Pancreas (tissue), 10 donors: ENCODE measurements around the gene SLC9A4. TPM values are rescaled to one million over a fixed set of nuclear protein-coding genes. Genes with fewer than 3 reads are reported as not detected.
A peak's percentile ranks its signal among the peaks of the same experiment; 100 is the strongest.

Source experiments
- ATAC-seq, 4 donors: fragments of 200-7000 bp; cut with Tn5 transposase; one replicate each; pipeline versions ENCODE4 v1.8.0 to v1.9.1; 2020; ENCODE audit warnings: mild to moderate bottlenecking in 4 of 4, moderate library complexity in 4 of 4
- DNase-seq, 6 donors: peaks; one replicate each; pipeline ENCODE4 v3.0.0-alpha.2; 2020
- FAIRE-seq: peaks from 2 replicates; lab custom pipeline; 2012; peaks lifted over from hg19 to GRCh38; lab: Jason Lieb, UNC
- H3K27ac ChIP-seq, 4 donors: fragments of 200-600 bp; sonication (generic); 1 replicate in 3 of 4; 2 replicates in 1 of 4; pipeline versions ENCODE4 v1.5.0 to v1.8.0; 2020
- H3K27me3 ChIP-seq, 4 donors: fragments of 200-600 bp; one replicate each; pipeline ENCODE4 v1.8.0; 2021
- H3K36me3 ChIP-seq, 3 donors: fragments of 200-600 bp; sonication (generic) in 1 of 3; one replicate each; pipeline versions ENCODE4 v1.5.0 to v1.8.0; 2020 to 2021
- H3K4me1 ChIP-seq, 3 donors: fragments of 200-600 bp; one replicate each; pipeline ENCODE4 v1.8.0; 2021
- H3K4me3 ChIP-seq, 4 donors: fragments of 200-600 bp; sonication (generic) in 2 of 4; one replicate each; pipeline versions ENCODE4 v1.5.0 to v1.8.0; 2020 to 2021
- H3K9me3 ChIP-seq, 4 donors: fragments of 200-600 bp; one replicate each; pipeline ENCODE4 v1.8.0; 2021
- WGBS, 2 donors: extraction: QIAGEN DNeasy Blood & Tissue Kit; methylation state at CpG; one replicate each; pipeline ENCODE4 v1.1.7; 2013; 5-methylcytosine and 5-hydroxymethylcytosine counted together
- intact Hi-C, 3 donors: fragments of 100-400 bp; cut with DNase I; formaldehyde crosslinking; loops; one replicate each; pipeline versions ENCODE4 v1.11.1 to v1.14.2; 2022
- polyA plus RNA-seq, 2 donors: library from polyadenylated mRNA; stranded (reverse); fragments of 200-250 nt; gene quantifications; one replicate each; pipeline ENCODE4 v1.2.3, GENCODE V29; 2013
- total RNA-seq, 6 donors: library from RNA; stranded (reverse); fragmentation: NEBNext Ultra II Directional in 4 of 6; extraction: Animal tissue kit (Norgen Biotek cat#: 25700) in 4 of 6; gene quantifications; one replicate each; pipeline versions ENCODE4 v1.2.1 to v1.2.4, GENCODE V29; 2021 to 2023
- TF ChIP-seq, protein P1 (sequence below), 4 donors: fragments of 200-600 bp; sonication (generic) in 3 of 4; IDR thresholded peaks; one replicate each; pipeline versions ENCODE4 v1.5.0 to v1.8.0; 2021; ENCODE audit warnings: antibody characterized with exemption in 4 of 4
- donor health status: healthy with polysubstance abuse.
- donor health status: DM: no; HTN: no; CAD: no; lungs with moderate emphysema.
- donor health status: DM: no; HTN: no; CAD: no.
- donor health status: control.
- donor health status: control.
- donor health status: Bipolar disorder and iron deficiency.
- donor health status: DM: yes; HTN: yes; CAD: no.
- donor health status: DM: no; HTN: no; CAD: no.
- donor health status: DM: no; HTN: no; CAD: no.
- donor health status: DM: yes; HTN: yes; CAD: no.

The SLC9A4 gene, protein sequence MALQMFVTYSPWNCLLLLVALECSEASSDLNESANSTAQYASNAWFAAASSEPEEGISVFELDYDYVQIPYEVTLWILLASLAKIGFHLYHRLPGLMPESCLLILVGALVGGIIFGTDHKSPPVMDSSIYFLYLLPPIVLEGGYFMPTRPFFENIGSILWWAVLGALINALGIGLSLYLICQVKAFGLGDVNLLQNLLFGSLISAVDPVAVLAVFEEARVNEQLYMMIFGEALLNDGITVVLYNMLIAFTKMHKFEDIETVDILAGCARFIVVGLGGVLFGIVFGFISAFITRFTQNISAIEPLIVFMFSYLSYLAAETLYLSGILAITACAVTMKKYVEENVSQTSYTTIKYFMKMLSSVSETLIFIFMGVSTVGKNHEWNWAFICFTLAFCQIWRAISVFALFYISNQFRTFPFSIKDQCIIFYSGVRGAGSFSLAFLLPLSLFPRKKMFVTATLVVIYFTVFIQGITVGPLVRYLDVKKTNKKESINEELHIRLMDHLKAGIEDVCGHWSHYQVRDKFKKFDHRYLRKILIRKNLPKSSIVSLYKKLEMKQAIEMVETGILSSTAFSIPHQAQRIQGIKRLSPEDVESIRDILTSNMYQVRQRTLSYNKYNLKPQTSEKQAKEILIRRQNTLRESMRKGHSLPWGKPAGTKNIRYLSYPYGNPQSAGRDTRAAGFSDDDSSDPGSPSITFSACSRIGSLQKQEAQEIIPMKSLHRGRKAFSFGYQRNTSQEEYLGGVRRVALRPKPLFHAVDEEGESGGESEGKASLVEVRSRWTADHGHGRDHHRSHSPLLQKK
- total RNA-seq (under 1 TPM in 3 of 6 donors, not detected in 3; 0.03 to 0.41 (median 0.09) TPM), polyA plus RNA-seq (not detected)

DNA sequence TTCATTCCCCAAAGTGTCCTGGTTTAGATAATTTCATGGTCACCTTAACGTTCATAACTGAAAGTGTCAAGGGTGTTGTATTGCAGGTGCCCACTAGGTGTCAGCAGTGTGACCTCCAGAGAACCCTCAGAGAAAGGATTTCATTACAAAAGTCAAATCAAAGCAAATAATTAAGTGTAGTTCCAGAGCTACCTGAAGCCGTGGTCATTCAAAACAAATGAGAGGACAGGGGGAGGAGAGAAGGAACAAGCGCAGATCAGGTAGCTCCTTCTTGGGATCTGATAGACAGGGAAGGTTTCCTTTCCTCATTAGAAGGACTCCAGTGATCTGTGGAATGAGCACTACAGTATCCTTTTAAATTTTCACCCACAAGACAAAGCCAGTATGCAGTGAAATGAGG is at the start of gene SLC9A4:
Gene SLC9A4 (plus strand): TSS at position 207 of the 400 bp plus-strand sequence. CDS start 534 bp downstream, outside the sequence.
- DNase-seq (peak in 4 of 6 donors; percentile 16 to 65 (median 40)), FAIRE-seq (peak; percentile 17), ATAC-seq (peak in 3 of 4 donors; percentile 81 to 88 (median 81))
- WGBS, 2 donors: 2 to 5% methylated on average over 3 of the region's 3 CpGs
- H3K4me1 ChIP-seq: no peaks in the 10 kb centered on the region
- no peaks in the 10 kb centered on the region for H3K36me3 ChIP-seq
- H3K27me3 ChIP-seq: no peaks in the 10 kb centered on the region
- H3K9me3 ChIP-seq: no peaks in the 10 kb centered on the region
- intact Hi-C loops: no loop called here
- TF ChIP-seq, protein P1, sequence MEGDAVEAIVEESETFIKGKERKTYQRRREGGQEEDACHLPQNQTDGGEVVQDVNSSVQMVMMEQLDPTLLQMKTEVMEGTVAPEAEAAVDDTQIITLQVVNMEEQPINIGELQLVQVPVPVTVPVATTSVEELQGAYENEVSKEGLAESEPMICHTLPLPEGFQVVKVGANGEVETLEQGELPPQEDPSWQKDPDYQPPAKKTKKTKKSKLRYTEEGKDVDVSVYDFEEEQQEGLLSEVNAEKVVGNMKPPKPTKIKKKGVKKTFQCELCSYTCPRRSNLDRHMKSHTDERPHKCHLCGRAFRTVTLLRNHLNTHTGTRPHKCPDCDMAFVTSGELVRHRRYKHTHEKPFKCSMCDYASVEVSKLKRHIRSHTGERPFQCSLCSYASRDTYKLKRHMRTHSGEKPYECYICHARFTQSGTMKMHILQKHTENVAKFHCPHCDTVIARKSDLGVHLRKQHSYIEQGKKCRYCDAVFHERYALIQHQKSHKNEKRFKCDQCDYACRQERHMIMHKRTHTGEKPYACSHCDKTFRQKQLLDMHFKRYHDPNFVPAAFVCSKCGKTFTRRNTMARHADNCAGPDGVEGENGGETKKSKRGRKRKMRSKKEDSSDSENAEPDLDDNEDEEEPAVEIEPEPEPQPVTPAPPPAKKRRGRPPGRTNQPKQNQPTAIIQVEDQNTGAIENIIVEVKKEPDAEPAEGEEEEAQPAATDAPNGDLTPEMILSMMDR (IDR thresholded peaks at IDR 0.05): peak; percentile 56 to 80 (median 74)
- no peak within 1 kb of the TSS for H3K4me3 ChIP-seq
- no peak within 1 kb of the TSS for H3K27ac ChIP-seq

DNA sequence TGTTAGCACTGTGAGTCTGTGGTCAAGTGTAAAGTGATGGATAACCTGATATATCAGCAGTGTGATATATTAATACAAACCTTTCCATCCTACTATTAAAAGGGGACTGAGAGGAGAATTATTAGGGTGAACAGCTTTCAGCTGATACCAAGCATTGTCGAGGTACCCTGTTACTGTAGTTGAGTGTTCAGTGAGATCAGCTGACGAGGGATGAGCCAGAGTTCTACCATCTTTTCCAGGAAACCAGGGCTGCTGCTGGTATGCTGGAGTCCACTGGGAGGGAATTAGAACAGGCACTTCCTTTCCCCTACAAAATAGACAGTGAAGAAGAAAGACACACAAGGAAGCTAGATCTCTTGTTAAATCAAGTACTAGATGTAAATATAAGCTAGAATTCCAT is 49.7 kb upstream of the SLC9A4 start:
- Histone ChIP-seq H3K9me3 (peaks cover 0 to 2% (median 0%) of the 10 kb centered on the region in 4 donors), H3K4me3 (no peak overlapping the region), H3K4me1 (no peaks in the 10 kb centered on the region), H3K27ac (no peak overlapping the region), H3K27me3 (no peaks in the 10 kb centered on the region), H3K36me3 (no peaks in the 10 kb centered on the region)
- DNase-seq: no peak
- TF ChIP-seq, protein P1 (IDR thresholded peaks at IDR 0.05): no peak
- FAIRE-seq: no peak
- WGBS, 2 donors: 78 to 89% methylated on average over 2 of the region's 2 CpGs
- intact Hi-C loops: no loop called here
- no peak for ATAC-seq

DNA sequence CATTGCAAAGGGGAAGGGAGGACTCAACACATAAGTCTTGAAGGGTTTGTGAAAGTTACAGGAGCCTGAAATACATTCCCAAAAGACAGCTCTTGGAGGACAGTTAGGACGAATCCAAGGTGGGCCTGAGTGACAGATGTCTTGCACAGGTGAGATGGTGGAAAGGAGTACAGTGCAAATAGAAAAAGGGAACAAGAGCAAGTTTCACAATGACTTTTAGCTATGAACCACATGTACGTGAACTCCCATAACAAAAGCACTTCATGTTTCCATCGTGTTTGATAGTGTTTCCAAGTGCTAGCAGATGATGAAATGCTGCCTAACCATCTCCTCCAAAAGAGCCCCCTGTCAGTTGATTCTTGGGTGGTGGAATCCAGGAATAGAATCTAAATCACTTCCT is 48.3 kb upstream of the SLC9A4 start:
- FAIRE-seq (no peak), ATAC-seq (no peak), DNase-seq (no peak)
- WGBS, 2 donors: 43 to 66% methylated on average over 3 of the region's 3 CpGs
- Histone ChIP-seq H3K36me3 (no peaks in the 10 kb centered on the region), H3K4me1 (no peaks in the 10 kb centered on the region), H3K27ac (no peak overlapping the region), H3K9me3 (peaks cover 0 to 6% (median 0%) of the 10 kb centered on the region in 4 donors), H3K4me3 (no peak overlapping the region), H3K27me3 (no peaks in the 10 kb centered on the region)
- TF ChIP-seq, protein P1 (IDR thresholded peaks at IDR 0.05): no peak
- intact Hi-C loops: no loop called here

DNA sequence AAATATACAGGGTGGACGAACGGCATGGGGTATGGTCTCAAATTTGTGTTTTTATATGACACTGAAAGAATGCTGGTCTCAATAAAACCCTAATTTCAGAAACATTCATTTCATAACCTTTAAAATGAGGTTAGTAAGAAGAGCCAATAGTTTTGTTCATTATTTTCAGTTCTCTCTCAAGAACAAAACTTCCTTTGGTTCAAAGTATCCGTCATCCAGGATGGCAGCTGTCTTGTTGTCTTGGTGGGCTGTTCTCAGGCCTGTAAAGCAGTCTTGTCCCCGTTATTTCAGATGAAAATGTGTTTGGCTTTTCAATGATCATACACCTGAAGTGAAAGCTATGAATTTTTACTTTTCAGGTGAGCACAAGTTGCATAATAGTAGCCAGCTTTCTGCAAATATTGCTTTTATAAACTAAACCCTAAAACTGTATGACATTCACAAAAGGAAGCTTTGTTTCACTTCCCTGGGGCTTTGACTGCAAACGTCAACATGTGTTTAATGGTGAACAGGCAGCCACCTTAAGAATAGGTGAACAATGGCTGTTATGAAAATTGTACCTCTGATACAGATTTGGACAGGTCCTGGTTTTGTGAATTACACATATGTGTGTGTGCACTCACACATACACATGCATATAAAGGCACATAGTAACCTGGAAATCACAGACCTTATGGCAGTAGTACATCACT is 47.4 kb upstream of the SLC9A4 start:
- ATAC-seq: no peak
- Histone ChIP-seq H3K27me3 (no peaks in the 10 kb centered on the region), H3K4me1 (no peaks in the 10 kb centered on the region), H3K9me3 (peaks cover 0 to 6% (median 0%) of the 10 kb centered on the region in 4 donors), H3K36me3 (no peaks in the 10 kb centered on the region), H3K27ac (no peak overlapping the region), H3K4me3 (no peak overlapping the region)
- intact Hi-C loops: no loop called here
- TF ChIP-seq, protein P1 (IDR thresholded peaks at IDR 0.05): no peak
- FAIRE-seq: no peak
- 52 to 58% methylated on average over 5 of the region's 5 CpGs for WGBS, 2 donors
- DNase-seq: no peak
